HepG2 (cell line): ENCODE results near the gene CEP43.

Experiments
- BATF2 ChIP-seq: sonication (generic); formaldehyde crosslinking; IDR thresholded peaks from 2 replicates; pipeline ENCODE4 v1.8.0; 2022; ENCODE audit warnings: mild to moderate bottlenecking, missing genetic modification reagents, moderate library complexity
- GTF2F1 ChIP-seq: fragments of 150-350 bp; IDR thresholded peaks from 2 replicates; pipeline ENCODE4 v1.6.1; 2014; ENCODE audit warnings: low read length
- MAFK ChIP-seq, 2 experiments: IDR thresholded peaks in 1 of 2; conservative IDR thresholded peaks in 1 of 2; 2 replicates each; pipeline ENCODE4 v1.6.1; 2011; ENCODE audit warnings: improper control_type of control experiment in 2 of 2, low read length in 2 of 2
- PHF21A ChIP-seq: sonication (generic); formaldehyde crosslinking; IDR thresholded peaks from 2 replicates; pipeline ENCODE4 v1.5.0; 2020; ENCODE audit warnings: mild to moderate bottlenecking, missing genetic modification reagents
- TF ChIP-seq, protein P1 (sequence below): sonication (generic); formaldehyde crosslinking; IDR thresholded peaks from 2 replicates; pipeline ENCODE4 v1.4.0; 2020; ENCODE audit warnings: missing genetic modification reagents

GRCh38 chr6:166957805-166958076, 41.5 kb upstream of the CEP43 start:
- TF ChIP-seq PHF21A (CRISPR knock-in tag): no peak
- no peak for TF ChIP-seq GTF2F1
- no peak for TF ChIP-seq MAFK (conservative IDR thresholded peaks at IDR 0.05 in 1 of 2, IDR thresholded peaks at IDR 0.05 in 1 of 2; ENCODE audit: low read length in 2 of 2)
- TF ChIP-seq, protein P1, sequence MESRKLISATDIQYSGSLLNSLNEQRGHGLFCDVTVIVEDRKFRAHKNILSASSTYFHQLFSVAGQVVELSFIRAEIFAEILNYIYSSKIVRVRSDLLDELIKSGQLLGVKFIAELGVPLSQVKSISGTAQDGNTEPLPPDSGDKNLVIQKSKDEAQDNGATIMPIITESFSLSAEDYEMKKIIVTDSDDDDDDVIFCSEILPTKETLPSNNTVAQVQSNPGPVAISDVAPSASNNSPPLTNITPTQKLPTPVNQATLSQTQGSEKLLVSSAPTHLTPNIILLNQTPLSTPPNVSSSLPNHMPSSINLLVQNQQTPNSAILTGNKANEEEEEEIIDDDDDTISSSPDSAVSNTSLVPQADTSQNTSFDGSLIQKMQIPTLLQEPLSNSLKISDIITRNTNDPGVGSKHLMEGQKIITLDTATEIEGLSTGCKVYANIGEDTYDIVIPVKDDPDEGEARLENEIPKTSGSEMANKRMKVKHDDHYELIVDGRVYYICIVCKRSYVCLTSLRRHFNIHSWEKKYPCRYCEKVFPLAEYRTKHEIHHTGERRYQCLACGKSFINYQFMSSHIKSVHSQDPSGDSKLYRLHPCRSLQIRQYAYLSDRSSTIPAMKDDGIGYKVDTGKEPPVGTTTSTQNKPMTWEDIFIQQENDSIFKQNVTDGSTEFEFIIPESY (CRISPR knock-in tag): no peak
- TF ChIP-seq BATF2 (CRISPR knock-in tag): no peak
